Pancreas (tissue), 10 donors: ENCODE measurements around the gene FAM186B. TPM values are rescaled to one million over a fixed set of nuclear protein-coding genes. Genes with fewer than 3 reads are reported as not detected.

ENCODE experiments used
- ATAC-seq, 4 donors: fragments of 200-7000 bp; cut with Tn5 transposase; one replicate each; pipeline versions ENCODE4 v1.8.0 to v1.9.1; 2020; ENCODE audit warnings: mild to moderate bottlenecking in 4 of 4, moderate library complexity in 4 of 4
- DNase-seq, 6 donors: peaks; one replicate each; pipeline ENCODE4 v3.0.0-alpha.2; 2020
- FAIRE-seq: peaks from 2 replicates; lab custom pipeline; 2012; peaks lifted over from hg19 to GRCh38; lab: Jason Lieb, UNC
- H3K27ac ChIP-seq, 4 donors: fragments of 200-600 bp; sonication (generic); 1 replicate in 3 of 4; 2 replicates in 1 of 4; pipeline versions ENCODE4 v1.5.0 to v1.8.0; 2020
- H3K27me3 ChIP-seq, 4 donors: fragments of 200-600 bp; one replicate each; pipeline ENCODE4 v1.8.0; 2021
- H3K36me3 ChIP-seq, 3 donors: fragments of 200-600 bp; sonication (generic) in 1 of 3; one replicate each; pipeline versions ENCODE4 v1.5.0 to v1.8.0; 2020 to 2021
- H3K4me1 ChIP-seq, 3 donors: fragments of 200-600 bp; one replicate each; pipeline ENCODE4 v1.8.0; 2021
- H3K4me3 ChIP-seq, 4 donors: fragments of 200-600 bp; sonication (generic) in 2 of 4; one replicate each; pipeline versions ENCODE4 v1.5.0 to v1.8.0; 2020 to 2021
- H3K9me3 ChIP-seq, 4 donors: fragments of 200-600 bp; one replicate each; pipeline ENCODE4 v1.8.0; 2021
- CTCF ChIP-seq, 4 donors: fragments of 200-600 bp; sonication (generic) in 3 of 4; IDR thresholded peaks; one replicate each; pipeline versions ENCODE4 v1.5.0 to v1.8.0; 2021; ENCODE audit warnings: antibody characterized with exemption in 4 of 4
- WGBS, 2 donors: extraction: QIAGEN DNeasy Blood & Tissue Kit; methylation state at CpG; one replicate each; pipeline ENCODE4 v1.1.7; 2013; 5-methylcytosine and 5-hydroxymethylcytosine counted together
- intact Hi-C, 3 donors: fragments of 100-400 bp; cut with DNase I; formaldehyde crosslinking; loops; one replicate each; pipeline versions ENCODE4 v1.11.1 to v1.14.2; 2022
- polyA plus RNA-seq, 2 donors: library from polyadenylated mRNA; stranded (reverse); fragments of 200-250 nt; gene quantifications; one replicate each; pipeline ENCODE4 v1.2.3, GENCODE V29; 2013
- total RNA-seq, 6 donors: library from RNA; stranded (reverse); fragmentation: NEBNext Ultra II Directional in 4 of 6; extraction: Animal tissue kit (Norgen Biotek cat#: 25700) in 4 of 6; gene quantifications; one replicate each; pipeline versions ENCODE4 v1.2.1 to v1.2.4, GENCODE V29; 2021 to 2023
- donor health status: healthy with polysubstance abuse.
- donor health status: DM: no; HTN: no; CAD: no; lungs with moderate emphysema.
- donor health status: DM: no; HTN: no; CAD: no.
- donor health status: control.
- donor health status: control.
- donor health status: Bipolar disorder and iron deficiency.
- donor health status: DM: yes; HTN: yes; CAD: no.
- donor health status: DM: no; HTN: no; CAD: no.
- donor health status: DM: no; HTN: no; CAD: no.
- donor health status: DM: yes; HTN: yes; CAD: no.

The FAM186B gene
- total and polyA plus RNA-seq, 8 donors: 0.49 to 1.7 (median 0.74) TPM

- no peak for TF ChIP-seq CTCF (IDR thresholded peaks at IDR 0.05)
- 72 to 87% methylated on average over 1 of the region's 1 CpG for WGBS, 2 donors
- no peaks in the 10 kb centered on the region for H3K27me3 ChIP-seq
- FAIRE-seq: no peak
- intact Hi-C loops: no loop called here
- peaks cover 0 to 6% (median 0%) of the 10 kb centered on the region in 3 donors for H3K4me1 ChIP-seq
- H3K36me3 ChIP-seq: no peaks in the 10 kb centered on the region
- no peak overlapping the region for H3K27ac ChIP-seq
- no peak for DNase-seq
- no peaks in the 10 kb centered on the region for H3K9me3 ChIP-seq
- no peak for ATAC-seq
- H3K4me3 ChIP-seq: no peak overlapping the region
Observed at GRCh38 chr12:49609875-49610154, 4.4 kb upstream of the FAM186B start.

GRCh38 chr12:49609059-49609874 is 3.8 kb upstream of the FAM186B start:
- H3K4me3 ChIP-seq: no peak overlapping the region
- DNase-seq: no peak
- TF ChIP-seq CTCF (IDR thresholded peaks at IDR 0.05): no peak
- intact Hi-C loops: no loop called here
- no peaks in the 10 kb centered on the region for H3K36me3 ChIP-seq
- no peak for FAIRE-seq
- WGBS, 2 donors: 88 to 92% methylated on average over 2 of the region's 2 CpGs
- ATAC-seq: no peak
- no peaks in the 10 kb centered on the region for H3K9me3 ChIP-seq
- no peaks in the 10 kb centered on the region for H3K27me3 ChIP-seq
- H3K27ac ChIP-seq: no peak overlapping the region
- H3K4me1 ChIP-seq: peaks cover 0 to 6% (median 0%) of the 10 kb centered on the region in 3 donors

GRCh38 chr12:49604856-49605255 is 583 bp downstream of the FAM186B start:
- 69 to 84% methylated on average over 5 of the region's 5 CpGs for WGBS, 2 donors
- no peak for ATAC-seq
- no peak overlapping the region for H3K4me3 ChIP-seq
- no peak overlapping the region for H3K27ac ChIP-seq
- no peaks in the 10 kb centered on the region for H3K9me3 ChIP-seq
- TF ChIP-seq CTCF (IDR thresholded peaks at IDR 0.05): no peak
- H3K4me1 ChIP-seq: peaks cover 0 to 6% (median 0%) of the 10 kb centered on the region in 3 donors
- no peak for DNase-seq
- no peak for FAIRE-seq
- H3K27me3 ChIP-seq: no peaks in the 10 kb centered on the region
- intact Hi-C loops: no loop called here
- H3K36me3 ChIP-seq: no peaks in the 10 kb centered on the region

GRCh38 chr12:49603721-49604120 is 1.7 kb downstream of the FAM186B start:
- Histone ChIP-seq H3K27me3 (no peaks in the 10 kb centered on the region), H3K27ac (no peak overlapping the region), H3K9me3 (no peaks in the 10 kb centered on the region), H3K4me1 (peaks cover 0 to 6% (median 0%) of the 10 kb centered on the region in 3 donors), H3K4me3 (no peak overlapping the region), H3K36me3 (no peaks in the 10 kb centered on the region)
- intact Hi-C loops: no loop called here
- ATAC-seq (no peak), DNase-seq (no peak), FAIRE-seq (no peak)
- TF ChIP-seq CTCF (IDR thresholded peaks at IDR 0.05): no peak
- WGBS, 2 donors: 75 to 79% methylated on average over 1 of the region's 1 CpG

GRCh38 chr12:49599961-49600360 is 5.5 kb downstream of the FAM186B start:
- FAIRE-seq (no peak), DNase-seq (no peak), ATAC-seq (no peak)
- Histone ChIP-seq H3K27me3 (no peaks in the 10 kb centered on the region), H3K27ac (no peak overlapping the region), H3K9me3 (no peaks in the 10 kb centered on the region), H3K4me3 (no peak overlapping the region), H3K36me3 (no peaks in the 10 kb centered on the region), H3K4me1 (no peaks in the 10 kb centered on the region)
- TF ChIP-seq CTCF (IDR thresholded peaks at IDR 0.05): no peak
- WGBS, 2 donors: 90 to 91% methylated on average over 8 of the region's 8 CpGs
- intact Hi-C loops: no loop called here
